HG03159 (cell line): Measurements from ENCODE around the gene SYTL1.

Source experiments
- ATAC-seq: cut with Tn5 transposase; IDR thresholded peaks from one replicate; pipeline ENCODE4 v1.9.1; 2021; ENCODE audit warnings: mild to moderate bottlenecking, moderate library complexity; ENCODE audit not compliant: unreplicated experiment

The SYTL1 gene

GRCh38 chr1:27400082-27400962, 58.5 kb downstream of the SYTL1 start:
- ATAC-seq = no peak

GRCh38 chr1:27400963-27401341, 59.1 kb downstream of the SYTL1 start:
- ATAC-seq = no peak

GRCh38 chr1:27402349-27402754, 60.5 kb downstream of the SYTL1 start:
- ATAC-seq = no peak

- ATAC-seq = no peak
Measured at GRCh38 chr1:27403065-27403726, 61.4 kb downstream of the SYTL1 start.
